Fibroblast of lung (primary cell): ENCODE results near the gene KIF2A. TPM values are rescaled to one million over a fixed set of nuclear protein-coding genes. Genes with fewer than 3 reads are reported as not detected.

Experiments
- DNase-seq, 2 donors: peaks; one replicate each; pipeline versions ENCODE4 v3.0.0 to v3.0.0-alpha.2; 2010; ENCODE audit warnings: low read depth in 2 of 2
- H2AFZ ChIP-seq: 2 replicates; pipeline ENCODE4 v1.5.1; 2012; ENCODE audit warnings: low read length, control low read depth, inconsistent platforms
- H3K27ac ChIP-seq: 2 replicates; pipeline ENCODE4 v1.5.1; 2011; ENCODE audit warnings: low read length, control low read depth; ENCODE audit not compliant: insufficient read depth
- H3K27me3 ChIP-seq: 2 replicates; pipeline ENCODE4 v1.5.1; 2011; ENCODE audit warnings: mild to moderate bottlenecking, low read length; ENCODE audit not compliant: control insufficient read depth, insufficient read depth
- H3K36me3 ChIP-seq: 2 replicates; pipeline ENCODE4 v1.5.1; 2011; ENCODE audit warnings: low read length; ENCODE audit not compliant: control insufficient read depth, insufficient read depth
- H3K4me1 ChIP-seq: 2 replicates; pipeline ENCODE4 v1.5.1; 2011; ENCODE audit warnings: low read length; ENCODE audit not compliant: control insufficient read depth, insufficient read depth; ENCODE audit errors: extremely low read depth
- H3K4me2 ChIP-seq: 2 replicates; pipeline ENCODE4 v1.5.1; 2011; ENCODE audit warnings: low read length, control low read depth; ENCODE audit not compliant: insufficient read depth; ENCODE audit errors: extremely low read depth
- H3K4me3 ChIP-seq, 4 experiments: fragments of 200-600 bp in 1 of 4; sonication (generic) in 1 of 4; replicated peaks in 1 of 4; 2 replicates each; pipeline ENCODE4 v1.5.1; 2011 to 2016; ENCODE audit warnings: low read length in 4 of 4, low read depth in 3 of 4, mild to moderate bottlenecking in 3 of 4, control low read depth in 2 of 4, inconsistent platforms in 1 of 4, mixed read lengths in 1 of 4; ENCODE audit not compliant: insufficient read depth in 1 of 4; ENCODE audit errors: control extremely low read depth in 1 of 4
- H3K79me2 ChIP-seq: 2 replicates; pipeline ENCODE4 v1.5.1; 2012; ENCODE audit warnings: mild to moderate bottlenecking, low read length, inconsistent platforms; ENCODE audit not compliant: control insufficient read depth, insufficient read depth
- H3K9ac ChIP-seq: 2 replicates; pipeline ENCODE4 v1.5.1; 2011; ENCODE audit warnings: mild to moderate bottlenecking, low read length, control low read depth; ENCODE audit not compliant: insufficient read depth
- H3K9me3 ChIP-seq: 2 replicates; pipeline ENCODE4 v1.5.1; 2012; ENCODE audit warnings: low read depth, low read length; ENCODE audit not compliant: control insufficient read depth, insufficient read depth
- H4K20me1 ChIP-seq: 2 replicates; pipeline ENCODE4 v1.5.1; 2011; ENCODE audit warnings: low read length; ENCODE audit not compliant: control insufficient read depth, insufficient read depth; ENCODE audit errors: extremely low read depth
- CTCF ChIP-seq, 2 donors: IDR thresholded peaks in 1 of 2; conservative IDR thresholded peaks in 1 of 2; 1 replicate in 1 of 2; 2 replicates in 1 of 2; pipeline ENCODE4 v1.5.1; 2011 to 2012; ENCODE audit warnings: low read length in 2 of 2, control low read depth in 1 of 2, inconsistent platforms in 1 of 2, low read depth in 1 of 2, mild to moderate bottlenecking in 1 of 2
- EZH2 ChIP-seq: IDR thresholded peaks from 2 replicates; pipeline ENCODE4 v1.5.1; 2012; ENCODE audit warnings: low read length, control low read depth, mild to moderate bottlenecking; ENCODE audit errors: missing control alignments
- polyA plus RNA-seq, 2 donors: library from polyadenylated mRNA; depleted of rRNA in 1 of 2; stranded (reverse) in 1 of 2; unstranded in 1 of 2; fragments of >200 nt; gene quantifications; 2 replicates each; pipeline ENCODE4 v1.2.1, GENCODE V29; 2011 to 2012; ENCODE audit warnings: missing spikeins in 1 of 2
- total RNA-seq: library from RNA; depleted of rRNA; stranded (reverse); fragments of >200 nt; gene quantifications from 2 replicates; pipeline ENCODE4 v1.2.1, GENCODE V29; 2014

Gene KIF2A
- total and polyA plus RNA-seq, 2 donors (not counting 1 experiment from before 2014, with no cell fraction given): 43.7 to 59.3 TPM

GRCh38 chr5:62268792-62269191 lies 37.2 kb upstream of the KIF2A start:
- H2AFZ ChIP-seq: no peak overlapping the region
- no peak for TF ChIP-seq CTCF (conservative IDR thresholded peaks at IDR 0.05 in 1 of 2, IDR thresholded peaks at IDR 0.05 in 1 of 2; ENCODE audit: low read depth in 1 of 2, low read length in 2 of 2)
- TF ChIP-seq EZH2: no peak
- H3K4me1 ChIP-seq: no peaks in the 10 kb centered on the region
- no peaks in the 10 kb centered on the region for H4K20me1 ChIP-seq
- DNase-seq: no peak
- H3K27ac ChIP-seq: no peak overlapping the region
- no peak overlapping the region for H3K4me2 ChIP-seq
- no peaks in the 10 kb centered on the region for H3K36me3 ChIP-seq
- H3K9ac ChIP-seq: no peak overlapping the region
- no peaks in the 10 kb centered on the region for H3K27me3 ChIP-seq
- no peaks in the 10 kb centered on the region for H3K79me2 ChIP-seq
- no peak overlapping the region for H3K4me3 ChIP-seq
- no peaks in the 10 kb centered on the region for H3K9me3 ChIP-seq

GRCh38 chr5:62271370-62271769 lies 34.6 kb upstream of the KIF2A start:
- Histone ChIP-seq H3K9ac (no peak overlapping the region), H3K9me3 (no peaks in the 10 kb centered on the region), H3K4me2 (no peak overlapping the region), H3K36me3 (no peaks in the 10 kb centered on the region), H3K27me3 (no peaks in the 10 kb centered on the region), H3K79me2 (no peaks in the 10 kb centered on the region), H2AFZ (no peak overlapping the region), H3K27ac (no peak overlapping the region), H4K20me1 (no peaks in the 10 kb centered on the region), H3K4me3 (no peak overlapping the region), H3K4me1 (no peaks in the 10 kb centered on the region)
- no peak for TF ChIP-seq EZH2
- no peak for TF ChIP-seq CTCF (conservative IDR thresholded peaks at IDR 0.05 in 1 of 2, IDR thresholded peaks at IDR 0.05 in 1 of 2; ENCODE audit: low read depth in 1 of 2, low read length in 2 of 2)
- DNase-seq: no peak

- DNase-seq: no peak
- Histone ChIP-seq H4K20me1 (no peaks in the 10 kb centered on the region), H3K4me1 (no peaks in the 10 kb centered on the region), H3K9ac (no peak overlapping the region), H3K79me2 (no peaks in the 10 kb centered on the region), H3K27me3 (no peaks in the 10 kb centered on the region), H2AFZ (no peak overlapping the region), H3K27ac (no peak overlapping the region), H3K9me3 (no peaks in the 10 kb centered on the region), H3K4me2 (no peak overlapping the region), H3K4me3 (no peak overlapping the region), H3K36me3 (no peaks in the 10 kb centered on the region)
- TF ChIP-seq CTCF (conservative IDR thresholded peaks at IDR 0.05 in 1 of 2, IDR thresholded peaks at IDR 0.05 in 1 of 2; ENCODE audit: low read depth in 1 of 2, low read length in 2 of 2) (no peak), EZH2 (no peak)
Observed at GRCh38 chr5:62271870-62272269, 34.1 kb upstream of the KIF2A start.
